Measurements from ENCODE around the gene AKR1C8. TPM values are rescaled to one million over a fixed set of nuclear protein-coding genes. Genes with fewer than 3 reads are reported as not detected.

Gene AKR1C8
- total and polyA plus RNA-seq, 2 donors (not counting 1 experiment from before 2014, with no cell fraction given) = not detected

- H4K20me1 ChIP-seq (ENCODE audit: control insufficient read depth, insufficient read depth, low read length, poor library complexity, severe bottlenecking) = no peaks in the 10 kb centered on the region
- Mint-ChIP-seq H3K27ac (no peak overlapping the region), H3K9me3 (ENCODE audit: insufficient read depth) (peaks cover 7% of the 10 kb centered on the region), H3K4me3 (no peak overlapping the region), H3K4me1 (no peaks in the 10 kb centered on the region), H3K27me3 (peaks cover 4% of the 10 kb centered on the region)
- H3K79me2 ChIP-seq (ENCODE audit: control insufficient read depth, insufficient read depth, low read length) = no peaks in the 10 kb centered on the region
- no peak overlapping the region for H2AFZ ChIP-seq (ENCODE audit: insufficient read depth, low read depth, low read length, poor library complexity, severe bottlenecking)
- intact Hi-C loops (cut with micrococcal nuclease) = no loop called here
- no peaks in the 10 kb centered on the region for H3K27me3 ChIP-seq (replicated peaks in 1 of 4; ENCODE audit: control extremely low read depth in 1 of 4, control insufficient read depth in 3 of 4, insufficient read depth in 4 of 4, low read length in 3 of 4)
- TF ChIP-seq EZH2 (IDR thresholded peaks at IDR 0.05; ENCODE audit: borderline replicate concordance, insufficient read depth, low read depth, low read length, poor library complexity, severe bottlenecking) = no peak
- no peak for TF ChIP-seq CTCF (IDR thresholded peaks at IDR 0.05)
- H3K9me3 ChIP-seq (ENCODE audit: control extremely low read depth in 1 of 3, control insufficient read depth in 2 of 3, insufficient read depth in 1 of 3, low read length in 2 of 3) = peaks cover 1 to 8% (median 3%) of the 10 kb centered on the region in 3 donors
- no peaks in the 10 kb centered on the region for H3K4me1 ChIP-seq (ENCODE audit: control insufficient read depth in 2 of 2, insufficient read depth in 2 of 2, low read length in 2 of 2)
- no peaks in the 10 kb centered on the region for H3K36me3 ChIP-seq (replicated peaks in 1 of 2; ENCODE audit: control extremely low read depth in 1 of 2, control insufficient read depth in 1 of 2, extremely low read depth in 1 of 2, insufficient read depth in 2 of 2, low read length in 1 of 2)
- no peak for ATAC-seq (ENCODE audit: low read depth)
- no peak for DNase-seq
- H3K4me3 ChIP-seq (ENCODE audit: control extremely low read depth in 1 of 5, extremely low read depth in 1 of 5, insufficient read depth in 1 of 5, low read depth in 2 of 5, low read length in 4 of 5) = no peak overlapping the region
- H3K27ac ChIP-seq (ENCODE audit: low read length in 2 of 2) = no peak overlapping the region
- H3K4me2 ChIP-seq (replicated peaks; ENCODE audit: low read depth, low read length, poor library complexity, severe bottlenecking) = no peak overlapping the region
- 54% methylated on average over 5 of the region's 6 CpGs for WGBS (ENCODE audit: insufficient coverage)
- CTCF ChIA-PET = no interaction called here
- POLR2A ChIA-PET = no interaction called here
- H3K9ac ChIP-seq (ENCODE audit: low read length) = no peak overlapping the region
Observed at GRCh38 chr10:5206799-5207198, 21.8 kb upstream of the AKR1C8 start.

GRCh38 chr10:5199398-5199797, 14.4 kb upstream of the AKR1C8 start:
- Histone ChIP-seq H3K4me1 (ENCODE audit: control insufficient read depth in 2 of 2, insufficient read depth in 2 of 2, low read length in 2 of 2) (no peaks in the 10 kb centered on the region), H3K36me3 (replicated peaks in 1 of 2; ENCODE audit: control extremely low read depth in 1 of 2, control insufficient read depth in 1 of 2, extremely low read depth in 1 of 2, insufficient read depth in 2 of 2, low read length in 1 of 2) (no peaks in the 10 kb centered on the region), H2AFZ (ENCODE audit: insufficient read depth, low read depth, low read length, poor library complexity, severe bottlenecking) (no peak overlapping the region), H3K9ac (ENCODE audit: low read length) (no peak overlapping the region), H3K79me2 (ENCODE audit: control insufficient read depth, insufficient read depth, low read length) (no peaks in the 10 kb centered on the region), H4K20me1 (ENCODE audit: control insufficient read depth, insufficient read depth, low read length, poor library complexity, severe bottlenecking) (no peaks in the 10 kb centered on the region), H3K9me3 (ENCODE audit: control extremely low read depth in 1 of 3, control insufficient read depth in 2 of 3, insufficient read depth in 1 of 3, low read length in 2 of 3) (peaks cover 0 to 3% (median 3%) of the 10 kb centered on the region in 3 donors), H3K4me2 (replicated peaks; ENCODE audit: low read depth, low read length, poor library complexity, severe bottlenecking) (no peak overlapping the region), H3K27ac (ENCODE audit: low read length in 2 of 2) (no peak overlapping the region), H3K4me3 (ENCODE audit: control extremely low read depth in 1 of 5, extremely low read depth in 1 of 5, insufficient read depth in 1 of 5, low read depth in 2 of 5, low read length in 4 of 5) (no peak overlapping the region), H3K27me3 (replicated peaks in 1 of 4; ENCODE audit: control extremely low read depth in 1 of 4, control insufficient read depth in 3 of 4, insufficient read depth in 4 of 4, low read length in 3 of 4) (no peaks in the 10 kb centered on the region)
- Mint-ChIP-seq H3K4me3 (no peak overlapping the region), H3K4me1 (no peaks in the 10 kb centered on the region), H3K27me3 (no peaks in the 10 kb centered on the region), H3K27ac (no peak overlapping the region), H3K9me3 (ENCODE audit: insufficient read depth) (peaks cover 4% of the 10 kb centered on the region)
- POLR2A ChIA-PET = no interaction called here
- ATAC-seq (ENCODE audit: low read depth) (no peak), DNase-seq (no peak)
- CTCF ChIA-PET = no interaction called here
- WGBS (ENCODE audit: insufficient coverage) = 91% methylated on average over 6 of the region's 8 CpGs
- intact Hi-C loops (cut with micrococcal nuclease) = no loop called here
- TF ChIP-seq EZH2 (IDR thresholded peaks at IDR 0.05; ENCODE audit: borderline replicate concordance, insufficient read depth, low read depth, low read length, poor library complexity, severe bottlenecking) = no peak
- no peak for TF ChIP-seq CTCF (IDR thresholded peaks at IDR 0.05)

Measured in B cell (primary cell).